Thoracic aorta (tissue), 2 donors: ENCODE measurements around the gene STOM. TPM values are rescaled to one million over a fixed set of nuclear protein-coding genes. Genes with fewer than 3 reads are reported as not detected.

Source experiments
- ATAC-seq: fragments of 150-250 bp; one replicate; pipeline ENCODE4 v1.8.0; 2017; ENCODE audit warnings: low read depth; ENCODE audit not compliant: insufficient number of reproducible peaks, low FRiP score
- DNase-seq: peaks from one replicate; pipeline ENCODE4 v3.0.0-alpha.2; 2020; ENCODE audit warnings: low spot score
- H3K27ac ChIP-seq, 2 donors: fragments of 200-600 bp; sonication (generic); 1 replicate in 1 of 2; 2 replicates in 1 of 2; pipeline ENCODE4 v1.5.1; 2016; ENCODE audit warnings: mild to moderate bottlenecking in 2 of 2, moderate library complexity in 2 of 2
- H3K27me3 ChIP-seq: fragments of 200-600 bp; sonication (generic); replicated peaks from 2 replicates; pipeline ENCODE4 v1.6.0; 2016; ENCODE audit warnings: mild to moderate bottlenecking; ENCODE audit not compliant: insufficient read depth
- H3K36me3 ChIP-seq: fragments of 200-600 bp; sonication (generic); one replicate; pipeline ENCODE4 v1.5.1; 2016
- H3K4me1 ChIP-seq, 2 donors: fragments of 200-600 bp; sonication (generic); 1 replicate in 1 of 2; 2 replicates in 1 of 2; pipeline versions ENCODE4 v1.5.1 to v1.6.0; 2016; ENCODE audit warnings: low read depth in 2 of 2, mild to moderate bottlenecking in 1 of 2; ENCODE audit not compliant: control insufficient read depth in 1 of 2
- H3K4me3 ChIP-seq: fragments of 200-600 bp; sonication (generic); 2 replicates; pipeline ENCODE4 v1.5.1; 2016; ENCODE audit warnings: mild to moderate bottlenecking
- H3K9me3 ChIP-seq: fragments of 200-600 bp; sonication (generic); 2 replicates; pipeline ENCODE4 v1.5.1; 2016
- total RNA-seq, 2 donors: library from RNA; depleted of rRNA; stranded (reverse); fragments of >200 nt; gene quantifications; one replicate each; pipeline versions ENCODE4 v1.1.0 to v1.2.3, GENCODE V29; 2016
- TF ChIP-seq, protein P1 (sequence below): fragments of 200-600 bp; sonication (generic); IDR thresholded peaks from one replicate; pipeline ENCODE4 v1.5.1; 2019; ENCODE audit warnings: antibody characterized with exemption

STOM gene
- total RNA-seq, 2 donors from 2014 or later: 177 to 344 TPM

DNA sequence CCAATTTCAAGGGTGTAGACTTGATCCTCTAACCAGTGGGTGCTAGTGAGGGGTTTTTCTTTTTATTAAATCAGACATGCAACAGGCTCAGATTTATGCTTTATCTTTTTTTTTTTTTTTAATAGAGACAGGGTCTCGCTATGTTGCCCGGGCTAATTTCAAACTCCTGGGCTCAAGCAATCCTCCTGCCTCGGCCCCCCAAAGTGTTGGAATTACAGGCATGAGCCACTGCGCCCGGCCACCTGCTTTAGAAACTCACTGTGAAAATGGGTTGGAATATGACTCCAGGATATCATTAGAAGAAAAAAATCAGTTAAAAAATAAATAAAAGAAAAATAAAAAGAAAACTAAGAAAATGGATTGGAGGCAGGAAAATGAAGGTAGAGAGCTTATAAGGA lies 50.7 kb downstream of the STOM start:
- H3K9me3 ChIP-seq: no peaks in the 10 kb centered on the region
- TF ChIP-seq, protein P1, sequence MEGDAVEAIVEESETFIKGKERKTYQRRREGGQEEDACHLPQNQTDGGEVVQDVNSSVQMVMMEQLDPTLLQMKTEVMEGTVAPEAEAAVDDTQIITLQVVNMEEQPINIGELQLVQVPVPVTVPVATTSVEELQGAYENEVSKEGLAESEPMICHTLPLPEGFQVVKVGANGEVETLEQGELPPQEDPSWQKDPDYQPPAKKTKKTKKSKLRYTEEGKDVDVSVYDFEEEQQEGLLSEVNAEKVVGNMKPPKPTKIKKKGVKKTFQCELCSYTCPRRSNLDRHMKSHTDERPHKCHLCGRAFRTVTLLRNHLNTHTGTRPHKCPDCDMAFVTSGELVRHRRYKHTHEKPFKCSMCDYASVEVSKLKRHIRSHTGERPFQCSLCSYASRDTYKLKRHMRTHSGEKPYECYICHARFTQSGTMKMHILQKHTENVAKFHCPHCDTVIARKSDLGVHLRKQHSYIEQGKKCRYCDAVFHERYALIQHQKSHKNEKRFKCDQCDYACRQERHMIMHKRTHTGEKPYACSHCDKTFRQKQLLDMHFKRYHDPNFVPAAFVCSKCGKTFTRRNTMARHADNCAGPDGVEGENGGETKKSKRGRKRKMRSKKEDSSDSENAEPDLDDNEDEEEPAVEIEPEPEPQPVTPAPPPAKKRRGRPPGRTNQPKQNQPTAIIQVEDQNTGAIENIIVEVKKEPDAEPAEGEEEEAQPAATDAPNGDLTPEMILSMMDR: no peak
- H3K4me1 ChIP-seq: peaks cover 21 to 89% of the 10 kb centered on the region in 2 donors
- DNase-seq (no peak), ATAC-seq (no peak)
- H3K27me3 ChIP-seq: no peaks in the 10 kb centered on the region
- no peak overlapping the region for H3K4me3 ChIP-seq
- peaks cover 49% of the 10 kb centered on the region for H3K36me3 ChIP-seq
- H3K27ac ChIP-seq: peak overlapping the region; percentile 96 to 97

DNA sequence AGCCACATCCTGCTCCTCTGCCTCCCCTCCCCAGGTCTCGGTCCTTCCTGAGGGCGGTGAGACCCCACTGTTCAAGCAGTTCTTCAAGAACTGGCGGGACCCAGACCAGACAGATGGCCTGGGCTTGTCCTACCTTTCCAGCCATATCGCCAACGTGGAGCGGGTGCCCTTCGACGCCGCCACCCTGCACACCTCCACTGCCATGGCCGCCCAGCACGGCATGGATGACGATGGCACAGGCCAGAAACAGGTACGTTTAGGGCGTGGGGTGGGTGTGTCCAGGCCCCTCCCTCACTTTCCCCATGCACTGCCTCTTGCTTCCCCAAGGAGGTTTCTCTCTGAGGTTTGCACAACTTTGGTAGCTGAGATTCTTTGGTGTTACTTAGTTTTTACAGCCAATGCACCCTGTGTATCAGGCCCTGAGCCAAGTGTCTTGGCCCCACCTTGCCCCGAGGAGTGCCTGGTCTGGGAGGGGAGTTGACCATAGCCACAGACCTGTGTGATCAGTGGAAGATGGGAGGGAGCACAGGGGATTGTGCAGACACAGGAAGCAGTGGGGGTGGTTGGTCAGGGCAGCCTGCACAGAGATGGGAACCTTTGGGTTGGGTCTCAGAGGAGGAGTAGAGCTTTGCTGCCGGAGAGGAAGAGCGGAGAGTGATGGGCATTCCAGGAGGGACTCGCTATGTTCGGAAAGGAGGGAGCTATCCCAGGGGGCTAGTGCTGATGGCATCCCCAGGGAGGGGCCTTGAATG lies 51.2 kb downstream of the STOM start:
- TF ChIP-seq, protein P1: no peak
- H3K27ac ChIP-seq: peak overlapping the region; percentile 96 to 97
- DNase-seq (no peak), ATAC-seq (no peak)
- H3K27me3 ChIP-seq: no peaks in the 10 kb centered on the region
- no peak overlapping the region for H3K4me3 ChIP-seq
- no peaks in the 10 kb centered on the region for H3K9me3 ChIP-seq
- peaks cover 48% of the 10 kb centered on the region for H3K36me3 ChIP-seq
- peaks cover 21 to 86% of the 10 kb centered on the region in 2 donors for H3K4me1 ChIP-seq

DNA sequence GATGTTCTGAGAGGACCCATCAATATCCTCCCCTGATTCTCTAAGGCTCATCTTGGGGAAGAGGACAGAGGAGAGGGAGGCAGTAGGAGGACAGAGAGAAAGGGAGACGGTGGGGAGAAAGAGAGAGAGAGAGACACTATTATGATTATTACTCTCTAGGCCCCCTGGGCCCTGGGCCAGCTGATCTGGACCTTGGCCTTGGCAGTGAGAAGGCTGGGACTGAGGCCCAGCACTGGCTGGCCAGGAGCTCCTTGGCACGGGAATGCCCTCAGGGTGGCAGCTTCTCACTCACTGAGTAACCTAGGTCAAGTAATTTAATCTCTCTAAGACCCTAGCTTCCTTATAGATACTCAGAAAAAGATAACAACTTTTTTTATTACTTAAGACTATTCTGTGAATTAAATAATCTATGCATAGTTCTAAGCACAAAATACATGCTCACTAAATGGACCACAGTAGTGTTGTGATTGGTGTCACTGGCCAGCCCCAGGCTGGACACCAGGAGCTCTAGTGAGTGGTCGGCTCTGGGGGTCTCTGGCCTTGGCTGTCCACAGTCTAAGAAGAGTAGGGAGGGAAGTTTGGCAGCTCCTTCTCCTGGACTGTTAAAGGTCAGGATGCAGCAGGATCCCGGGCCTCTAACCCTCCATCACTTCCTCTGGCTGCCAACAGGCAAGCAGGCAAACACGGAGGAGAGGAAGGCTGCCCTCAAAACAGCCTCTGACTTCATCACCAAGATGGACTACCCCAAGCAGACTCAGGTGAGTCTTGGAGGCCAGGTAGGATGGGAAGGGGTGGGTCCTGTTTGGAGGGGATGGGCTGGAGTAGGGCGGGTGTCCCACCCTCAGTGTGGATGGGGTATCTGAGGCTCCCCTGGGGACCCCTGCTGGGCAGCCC lies 52.1 kb downstream of the STOM start:
- Histone ChIP-seq H3K27me3 (no peaks in the 10 kb centered on the region), H3K4me1 (peaks cover 21 to 84% of the 10 kb centered on the region in 2 donors), H3K36me3 (peaks cover 51% of the 10 kb centered on the region), H3K9me3 (no peaks in the 10 kb centered on the region), H3K27ac (peak overlapping the region; percentile 96 to 97), H3K4me3 (no peak overlapping the region)
- TF ChIP-seq, protein P1: no peak
- DNase-seq: no peak
- no peak for ATAC-seq

DNA sequence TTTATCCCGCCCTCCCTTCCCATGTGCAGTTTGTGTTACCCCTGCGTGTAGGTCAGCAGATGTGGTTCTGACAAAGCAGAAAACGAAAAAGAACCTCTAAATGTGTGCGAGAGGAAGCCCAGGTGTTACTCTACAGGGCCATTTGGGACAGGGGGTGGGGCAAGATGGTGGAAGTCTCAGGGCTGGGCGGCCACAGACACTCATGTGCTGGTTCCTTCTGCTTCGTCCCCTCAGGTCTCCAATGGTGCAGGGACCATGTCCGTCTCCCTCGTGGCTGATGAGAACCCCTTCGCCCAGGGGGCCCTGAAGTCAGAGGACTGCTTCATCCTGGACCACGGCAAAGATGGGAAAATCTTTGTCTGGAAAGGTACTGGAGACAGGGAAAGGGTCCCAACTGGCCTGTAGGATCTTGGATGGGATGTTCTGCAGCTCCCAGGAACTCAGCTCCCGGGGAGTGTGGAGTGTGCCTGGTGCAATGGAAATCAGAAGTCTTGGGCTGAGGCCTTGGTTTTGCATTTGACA lies 53.1 kb downstream of the STOM start:
- no peak for ATAC-seq
- Histone ChIP-seq H3K9me3 (no peaks in the 10 kb centered on the region), H3K27me3 (no peaks in the 10 kb centered on the region), H3K4me3 (no peak overlapping the region), H3K4me1 (peaks cover 12 to 74% of the 10 kb centered on the region in 2 donors), H3K36me3 (peaks cover 58% of the 10 kb centered on the region), H3K27ac (peak overlapping the region; percentile 96 to 97)
- DNase-seq: no peak
- TF ChIP-seq, protein P1: no peak

DNA sequence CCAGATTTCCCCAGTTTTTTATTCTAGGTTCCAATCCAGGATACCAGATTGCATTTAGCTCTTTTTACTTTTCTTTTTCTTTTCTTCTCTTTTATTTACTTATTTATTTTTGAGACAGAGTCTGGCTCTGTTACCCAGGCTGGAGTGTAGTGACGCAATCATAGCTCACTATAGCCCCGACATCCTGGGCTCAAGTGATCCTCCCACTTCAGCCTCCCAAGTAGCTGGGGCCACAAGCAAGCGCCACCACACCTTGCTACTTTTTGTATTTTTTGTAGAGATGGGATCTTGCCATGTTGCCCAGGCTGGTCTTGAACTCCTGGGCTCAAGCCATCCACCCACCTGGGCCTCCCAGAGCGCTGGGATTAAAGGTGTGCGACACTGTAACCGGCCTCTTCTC lies 53.7 kb downstream of the STOM start:
- TF ChIP-seq, protein P1: no peak
- ATAC-seq (no peak), DNase-seq (no peak)
- Histone ChIP-seq H3K4me3 (no peak overlapping the region), H3K4me1 (peaks cover 10 to 70% of the 10 kb centered on the region in 2 donors), H3K9me3 (no peaks in the 10 kb centered on the region), H3K27me3 (no peaks in the 10 kb centered on the region), H3K36me3 (peaks cover 60% of the 10 kb centered on the region), H3K27ac (peak overlapping the region; percentile 56 to 96)
